ENCODE results near the gene PARN. TPM values are rescaled to one million over a fixed set of nuclear protein-coding genes. Genes with fewer than 3 reads are reported as not detected.

Gene PARN
- total and polyA plus RNA-seq, 2 donors (not counting 1 experiment from before 2014, with no cell fraction given), result 26.7 to 32.9 TPM

GRCh38 chr16:14677627-14678026, 47.6 kb upstream of the PARN start:
- no peak overlapping the region for H3K27ac ChIP-seq (ENCODE audit: insufficient read depth, low read length)
- no peak for DNase-seq (ENCODE audit: low read depth in 2 of 2)
- H3K79me2 ChIP-seq (ENCODE audit: control insufficient read depth, insufficient read depth, low read length), result no peaks in the 10 kb centered on the region
- TF ChIP-seq EZH2 (IDR thresholded peaks at IDR 0.05; ENCODE audit: low read length, missing control alignments) (no peak), CTCF (conservative IDR thresholded peaks at IDR 0.05 in 1 of 2, IDR thresholded peaks at IDR 0.05 in 1 of 2; ENCODE audit: low read depth in 1 of 2, low read length in 2 of 2) (no peak)
- H2AFZ ChIP-seq (ENCODE audit: low read length), result no peak overlapping the region
- no peaks in the 10 kb centered on the region for H3K4me1 ChIP-seq (ENCODE audit: control insufficient read depth, extremely low read depth, insufficient read depth, low read length)
- no peaks in the 10 kb centered on the region for H3K36me3 ChIP-seq (ENCODE audit: control insufficient read depth, insufficient read depth, low read length)
- H3K27me3 ChIP-seq (ENCODE audit: control insufficient read depth, insufficient read depth, low read length), result no peaks in the 10 kb centered on the region
- no peak overlapping the region for H3K4me2 ChIP-seq (ENCODE audit: extremely low read depth, insufficient read depth, low read length)
- H4K20me1 ChIP-seq (ENCODE audit: control insufficient read depth, extremely low read depth, insufficient read depth, low read length), result no peaks in the 10 kb centered on the region
- H3K4me3 ChIP-seq (replicated peaks in 1 of 4; ENCODE audit: control extremely low read depth in 1 of 4, insufficient read depth in 1 of 4, low read depth in 3 of 4, low read length in 4 of 4), result no peak overlapping the region
- H3K9me3 ChIP-seq (ENCODE audit: control insufficient read depth, insufficient read depth, low read depth, low read length), result no peaks in the 10 kb centered on the region
- no peak overlapping the region for H3K9ac ChIP-seq (ENCODE audit: insufficient read depth, low read length)

- Histone ChIP-seq H3K4me2 (ENCODE audit: extremely low read depth, insufficient read depth, low read length) (no peak overlapping the region), H3K9me3 (ENCODE audit: control insufficient read depth, insufficient read depth, low read depth, low read length) (no peaks in the 10 kb centered on the region), H3K27ac (ENCODE audit: insufficient read depth, low read length) (no peak overlapping the region), H2AFZ (ENCODE audit: low read length) (no peak overlapping the region), H3K9ac (ENCODE audit: insufficient read depth, low read length) (no peak overlapping the region), H3K4me1 (ENCODE audit: control insufficient read depth, extremely low read depth, insufficient read depth, low read length) (no peaks in the 10 kb centered on the region), H3K36me3 (ENCODE audit: control insufficient read depth, insufficient read depth, low read length) (no peaks in the 10 kb centered on the region), H3K4me3 (replicated peaks in 1 of 4; ENCODE audit: control extremely low read depth in 1 of 4, insufficient read depth in 1 of 4, low read depth in 3 of 4, low read length in 4 of 4) (no peak overlapping the region), H3K27me3 (ENCODE audit: control insufficient read depth, insufficient read depth, low read length) (no peaks in the 10 kb centered on the region), H4K20me1 (ENCODE audit: control insufficient read depth, extremely low read depth, insufficient read depth, low read length) (no peaks in the 10 kb centered on the region), H3K79me2 (ENCODE audit: control insufficient read depth, insufficient read depth, low read length) (no peaks in the 10 kb centered on the region)
- DNase-seq (ENCODE audit: low read depth in 2 of 2), result no peak
- TF ChIP-seq EZH2 (IDR thresholded peaks at IDR 0.05; ENCODE audit: low read length, missing control alignments) (no peak), CTCF (conservative IDR thresholded peaks at IDR 0.05 in 1 of 2, IDR thresholded peaks at IDR 0.05 in 1 of 2; ENCODE audit: low read depth in 1 of 2, low read length in 2 of 2) (no peak)
Observed at GRCh38 chr16:14676633-14677032, 46.6 kb upstream of the PARN start.

- Histone ChIP-seq H3K79me2 (ENCODE audit: control insufficient read depth, insufficient read depth, low read length) (no peaks in the 10 kb centered on the region), H3K4me1 (ENCODE audit: control insufficient read depth, extremely low read depth, insufficient read depth, low read length) (no peaks in the 10 kb centered on the region), H3K9ac (ENCODE audit: insufficient read depth, low read length) (no peak overlapping the region), H3K36me3 (ENCODE audit: control insufficient read depth, insufficient read depth, low read length) (no peaks in the 10 kb centered on the region), H3K4me3 (replicated peaks in 1 of 4; ENCODE audit: control extremely low read depth in 1 of 4, insufficient read depth in 1 of 4, low read depth in 3 of 4, low read length in 4 of 4) (no peak overlapping the region), H3K9me3 (ENCODE audit: control insufficient read depth, insufficient read depth, low read depth, low read length) (no peaks in the 10 kb centered on the region), H3K4me2 (ENCODE audit: extremely low read depth, insufficient read depth, low read length) (no peak overlapping the region), H2AFZ (ENCODE audit: low read length) (no peak overlapping the region), H3K27me3 (ENCODE audit: control insufficient read depth, insufficient read depth, low read length) (no peaks in the 10 kb centered on the region), H3K27ac (ENCODE audit: insufficient read depth, low read length) (no peak overlapping the region), H4K20me1 (ENCODE audit: control insufficient read depth, extremely low read depth, insufficient read depth, low read length) (no peaks in the 10 kb centered on the region)
- DNase-seq (ENCODE audit: low read depth in 2 of 2), result no peak
- TF ChIP-seq CTCF (conservative IDR thresholded peaks at IDR 0.05 in 1 of 2, IDR thresholded peaks at IDR 0.05 in 1 of 2; ENCODE audit: low read depth in 1 of 2, low read length in 2 of 2), result no peak
- TF ChIP-seq EZH2 (IDR thresholded peaks at IDR 0.05; ENCODE audit: low read length, missing control alignments), result no peak
Observed at GRCh38 chr16:14672403-14672971, 42.4 kb upstream of the PARN start.
